Brain microvascular endothelial cell (primary cell): Measurements from ENCODE around the gene NETO2.

Source experiments
- DNase-seq: peaks from one replicate; pipeline ENCODE4 v3.0.0-alpha.2; 2020
- H3K27ac ChIP-seq: fragments of 250-450 bp; sonication (Bioruptor Pico); 2 replicates; pipeline ENCODE4 v1.5.1; 2020; ENCODE audit warnings: mild to moderate bottlenecking, moderate library complexity
- H3K27me3 ChIP-seq: fragments of 250-450 bp; sonication (Bioruptor Pico); replicated peaks from 2 replicates; pipeline ENCODE4 v1.5.1; 2020; ENCODE audit warnings: mild to moderate bottlenecking
- H3K36me3 ChIP-seq: fragments of 250-450 bp; sonication (Bioruptor Pico); replicated peaks from 2 replicates; pipeline ENCODE4 v1.5.1; 2020; ENCODE audit warnings: mild to moderate bottlenecking
- H3K4me3 ChIP-seq: 2 replicates; pipeline ENCODE4 v1.5.1; 2011; ENCODE audit warnings: low read depth, mild to moderate bottlenecking, control low read depth, low read length, moderate library complexity
- CTCF ChIP-seq: IDR thresholded peaks from 2 replicates; pipeline ENCODE4 v1.5.1; 2011; ENCODE audit warnings: low read depth, mild to moderate bottlenecking, moderate library complexity, low read length, control low read depth, inconsistent platforms; ENCODE audit errors: missing control alignments
- in situ Hi-C: cut with HindIII; loops from 2 replicates; pipeline ENCODE4 v1.10.0; 2017; ENCODE audit warnings: low sequenced_read_pairs, low pct_ligation_motif_present

Gene NETO2

GRCh38 chr16:47055136-47055885 lies 88.4 kb downstream of the NETO2 start:
- no peak overlapping the region for H3K27ac ChIP-seq

GRCh38 chr16:47054306-47054705 lies 89.4 kb downstream of the NETO2 start:
- Histone ChIP-seq H3K27me3 (no peaks in the 10 kb centered on the region), H3K27ac (no peak overlapping the region), H3K36me3 (no peaks in the 10 kb centered on the region), H3K4me3 (no peak overlapping the region)
- TF ChIP-seq CTCF = no peak
- in situ Hi-C loops = no loop called here
- no peak for DNase-seq

More at GRCh38 chr16:47055136-47055885, 88.4 kb downstream of the NETO2 start:
- no peak overlapping the region for H3K4me3 ChIP-seq
- TF ChIP-seq CTCF = no peak
- in situ Hi-C loops = no loop called here
- H3K27me3 ChIP-seq = no peaks in the 10 kb centered on the region
- no peaks in the 10 kb centered on the region for H3K36me3 ChIP-seq
- no peak for DNase-seq

GRCh38 chr16:47053895-47054294 lies 89.8 kb downstream of the NETO2 start:
- no peak for DNase-seq
- no peak overlapping the region for H3K27ac ChIP-seq
- no peak for TF ChIP-seq CTCF
- no peaks in the 10 kb centered on the region for H3K36me3 ChIP-seq
- in situ Hi-C loops = no loop called here
- H3K4me3 ChIP-seq = no peak overlapping the region
- H3K27me3 ChIP-seq = no peaks in the 10 kb centered on the region

- Histone ChIP-seq H3K27me3 (no peaks in the 10 kb centered on the region), H3K36me3 (no peaks in the 10 kb centered on the region), H3K4me3 (no peak overlapping the region), H3K27ac (no peak overlapping the region)
- no peak for DNase-seq
- no peak for TF ChIP-seq CTCF
- in situ Hi-C loops = no loop called here
Measured at GRCh38 chr16:47052666-47053640, 90.8 kb downstream of the NETO2 start.

GRCh38 chr16:47051031-47051430 lies 92.7 kb downstream of the NETO2 start:
- in situ Hi-C loops = no loop called here
- Histone ChIP-seq H3K27me3 (no peaks in the 10 kb centered on the region), H3K36me3 (no peaks in the 10 kb centered on the region), H3K27ac (no peak overlapping the region), H3K4me3 (no peak overlapping the region)
- DNase-seq = no peak
- no peak for TF ChIP-seq CTCF
